Keratinocyte (primary cell): ENCODE results near the gene KDM7A. TPM values are rescaled to one million over a fixed set of nuclear protein-coding genes. Genes with fewer than 3 reads are reported as not detected.

Experiments used
- DNase-seq: peaks from one replicate; pipeline ENCODE4 v3.0.0-alpha.2; 2011; ENCODE audit warnings: low read depth, missing footprints, low spot score
- FAIRE-seq: peaks from 2 replicates; lab custom pipeline; 2011; peaks lifted over from hg19 to GRCh38; lab: Jason Lieb, UNC
- H2AFZ ChIP-seq: 2 replicates; pipeline ENCODE4 v1.6.0; 2012; ENCODE audit warnings: low read length, control low read depth, inconsistent platforms; ENCODE audit not compliant: control insufficient read depth
- H3K27ac ChIP-seq: 2 replicates; pipeline ENCODE4 v1.5.1; 2011; ENCODE audit warnings: low read length; ENCODE audit not compliant: control insufficient read depth, insufficient read depth
- H3K27me3 ChIP-seq: 3 replicates; pipeline ENCODE4 v1.6.0; 2011; ENCODE audit warnings: low read length; ENCODE audit not compliant: control insufficient read depth, insufficient read depth; ENCODE audit errors: extremely low read depth
- H3K36me3 ChIP-seq, 2 experiments: 2 replicates in 1 of 2; 3 replicates in 1 of 2; pipeline ENCODE4 v1.5.1; 2011; ENCODE audit warnings: low read length in 2 of 2, mild to moderate bottlenecking in 1 of 2; ENCODE audit not compliant: control insufficient read depth in 2 of 2, insufficient read depth in 2 of 2; ENCODE audit errors: extremely low read depth in 1 of 2
- H3K4me1 ChIP-seq: 3 replicates; pipeline ENCODE4 v1.5.1; 2011; ENCODE audit warnings: low read length; ENCODE audit not compliant: control insufficient read depth, insufficient read depth; ENCODE audit errors: extremely low read depth
- H3K4me2 ChIP-seq: 3 replicates; pipeline ENCODE4 v1.6.0; 2011; ENCODE audit warnings: low read depth, low read length; ENCODE audit not compliant: control insufficient read depth, insufficient read depth; ENCODE audit errors: extremely low read depth
- H3K4me3 ChIP-seq, 3 experiments: fragments of 200-600 bp in 1 of 3; sonication (generic) in 1 of 3; 2 replicates in 2 of 3; 3 replicates in 1 of 3; pipeline ENCODE4 v1.5.1; 2011 to 2016; ENCODE audit warnings: low read length in 3 of 3, mild to moderate bottlenecking in 3 of 3, control low read depth in 2 of 3, inconsistent platforms in 1 of 3, low read depth in 1 of 3, mixed read lengths in 1 of 3, mixed run types in 1 of 3, moderate library complexity in 1 of 3; ENCODE audit not compliant: control insufficient read depth in 2 of 3, insufficient read depth in 2 of 3; ENCODE audit errors: extremely low read depth in 1 of 3
- H3K79me2 ChIP-seq: 2 replicates; pipeline ENCODE4 v1.6.0; 2012; ENCODE audit warnings: low read length; ENCODE audit not compliant: control insufficient read depth, insufficient read depth
- H3K9ac ChIP-seq: 3 replicates; pipeline ENCODE4 v1.6.0; 2011; ENCODE audit warnings: low read length; ENCODE audit not compliant: control insufficient read depth, insufficient read depth; ENCODE audit errors: extremely low read depth
- H3K9me1 ChIP-seq: 3 replicates; pipeline ENCODE4 v1.6.0; 2011; ENCODE audit warnings: low read length; ENCODE audit not compliant: control insufficient read depth, insufficient read depth; ENCODE audit errors: extremely low read depth
- H3K9me3 ChIP-seq: 2 replicates; pipeline ENCODE4 v1.5.1; 2012; ENCODE audit warnings: low read depth, low read length; ENCODE audit not compliant: control insufficient read depth
- H4K20me1 ChIP-seq: 3 replicates; pipeline ENCODE4 v1.6.0; 2011; ENCODE audit warnings: low read length; ENCODE audit not compliant: control insufficient read depth, insufficient read depth; ENCODE audit errors: extremely low read depth
- EZH2 ChIP-seq: IDR thresholded peaks from one replicate; pipeline ENCODE4 v1.6.1; 2012; ENCODE audit warnings: inconsistent platforms, mild to moderate bottlenecking, low read length, moderate library complexity
- dilution Hi-C: fragments of 300-500 bp; cut with MboI; formaldehyde crosslinking; loops from one replicate; pipeline ENCODE4 v1.7.0; 2020; ENCODE audit warnings: low sequenced_read_pairs; ENCODE audit not compliant: extremely low pct_ligation_motif_present
- polyA plus RNA-seq, 5 experiments: library from polyadenylated mRNA; depleted of rRNA in 3 of 5; stranded (reverse) in 3 of 5; stranded (forward) in 1 of 5; unstranded in 1 of 5; fragments of >200 nt; gene quantifications; 1 replicate in 1 of 5; 2 replicates in 3 of 5; 3 replicates in 1 of 5; pipeline versions ENCODE4 v1.2.1 to v1.2.3, GENCODE V29; 2011 to 2012; ENCODE audit warnings: missing spikeins in 2 of 5, low read depth in 1 of 5, low replicate concordance in 1 of 5
- TF ChIP-seq, protein P1 (sequence below), 3 experiments: IDR thresholded peaks in 1 of 3; conservative IDR thresholded peaks in 1 of 3; optimal IDR thresholded peaks in 1 of 3; 2 replicates in 2 of 3; 3 replicates in 1 of 3; pipeline versions ENCODE3 to v1.5.1; 2011; ENCODE audit warnings: low read length in 3 of 3, mild to moderate bottlenecking in 3 of 3, moderate library complexity in 2 of 3, control low read depth in 1 of 3, inconsistent platforms in 1 of 3; ENCODE audit not compliant: insufficient read depth in 2 of 3; ENCODE audit errors: extremely low read depth in 1 of 3

The KDM7A gene
- polyA plus RNA-seq, 1 donor (not counting 4 experiments of a cell fraction or from before 2014, with no cell fraction given): 3.3 TPM

DNA sequence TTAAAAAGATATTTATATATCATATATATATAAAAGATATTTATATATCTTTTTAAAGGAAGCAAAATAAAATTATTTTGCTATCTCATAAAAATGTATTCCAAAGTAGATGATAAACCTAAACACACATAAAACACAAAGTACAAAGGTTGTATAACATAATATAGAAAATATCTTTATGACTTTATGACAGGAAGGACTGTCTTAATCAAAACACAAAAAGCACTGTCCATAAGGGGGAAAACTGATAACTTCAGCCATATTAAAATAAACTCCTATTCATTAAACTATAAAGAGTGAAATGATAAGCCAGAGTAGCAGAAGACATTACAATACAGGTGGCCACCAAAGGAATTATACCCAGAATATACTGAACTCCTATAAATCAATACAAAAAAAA, 34.8 kb downstream of the KDM7A start:
- H3K36me3 ChIP-seq: peaks cover 0 to 6% of the 10 kb centered on the region in 2 experiments
- no peaks in the 10 kb centered on the region for H3K79me2 ChIP-seq
- no peaks in the 10 kb centered on the region for H3K27me3 ChIP-seq
- no peak overlapping the region for H3K27ac ChIP-seq
- no peak overlapping the region for H3K4me3 ChIP-seq
- DNase-seq (no peak), FAIRE-seq (no peak)
- no peak overlapping the region for H2AFZ ChIP-seq
- H3K9me1 ChIP-seq: no peaks in the 10 kb centered on the region
- TF ChIP-seq, protein P1, sequence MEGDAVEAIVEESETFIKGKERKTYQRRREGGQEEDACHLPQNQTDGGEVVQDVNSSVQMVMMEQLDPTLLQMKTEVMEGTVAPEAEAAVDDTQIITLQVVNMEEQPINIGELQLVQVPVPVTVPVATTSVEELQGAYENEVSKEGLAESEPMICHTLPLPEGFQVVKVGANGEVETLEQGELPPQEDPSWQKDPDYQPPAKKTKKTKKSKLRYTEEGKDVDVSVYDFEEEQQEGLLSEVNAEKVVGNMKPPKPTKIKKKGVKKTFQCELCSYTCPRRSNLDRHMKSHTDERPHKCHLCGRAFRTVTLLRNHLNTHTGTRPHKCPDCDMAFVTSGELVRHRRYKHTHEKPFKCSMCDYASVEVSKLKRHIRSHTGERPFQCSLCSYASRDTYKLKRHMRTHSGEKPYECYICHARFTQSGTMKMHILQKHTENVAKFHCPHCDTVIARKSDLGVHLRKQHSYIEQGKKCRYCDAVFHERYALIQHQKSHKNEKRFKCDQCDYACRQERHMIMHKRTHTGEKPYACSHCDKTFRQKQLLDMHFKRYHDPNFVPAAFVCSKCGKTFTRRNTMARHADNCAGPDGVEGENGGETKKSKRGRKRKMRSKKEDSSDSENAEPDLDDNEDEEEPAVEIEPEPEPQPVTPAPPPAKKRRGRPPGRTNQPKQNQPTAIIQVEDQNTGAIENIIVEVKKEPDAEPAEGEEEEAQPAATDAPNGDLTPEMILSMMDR (optimal IDR thresholded peaks at IDR 0.05 in 1 of 3, IDR thresholded peaks at IDR 0.05 in 1 of 3, conservative IDR thresholded peaks at IDR 0.05 in 1 of 3; ENCODE audit: extremely low read depth in 1 of 3, insufficient read depth in 2 of 3, low read length in 3 of 3): no peak
- no peak for TF ChIP-seq EZH2
- no peak overlapping the region for H3K4me2 ChIP-seq
- no peaks in the 10 kb centered on the region for H3K4me1 ChIP-seq
- H3K9me3 ChIP-seq: peaks cover 4% of the 10 kb centered on the region
- H3K9ac ChIP-seq: no peak overlapping the region
- no peaks in the 10 kb centered on the region for H4K20me1 ChIP-seq
- dilution Hi-C loops: no loop called here

DNA sequence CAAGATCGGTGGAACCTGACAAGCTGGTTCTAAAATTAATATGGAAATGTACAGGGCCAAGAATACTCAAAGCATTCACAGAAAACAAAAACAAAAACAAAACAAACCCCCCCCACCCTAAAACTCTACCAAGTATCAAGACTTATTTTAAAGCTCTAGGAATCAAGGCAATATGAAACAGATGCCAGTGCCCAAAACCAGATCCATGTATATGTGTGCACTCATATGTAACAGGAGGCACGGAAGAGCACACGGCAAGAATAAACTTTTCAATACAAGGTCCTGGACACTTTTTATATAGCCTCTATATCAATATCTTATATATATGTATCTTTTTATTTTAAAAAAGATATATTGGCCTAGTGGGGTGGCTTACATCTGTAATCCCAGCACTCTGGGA, 35.5 kb downstream of the KDM7A start:
- H3K79me2 ChIP-seq: no peaks in the 10 kb centered on the region
- no peak for TF ChIP-seq EZH2
- TF ChIP-seq, protein P1 (optimal IDR thresholded peaks at IDR 0.05 in 1 of 3, IDR thresholded peaks at IDR 0.05 in 1 of 3, conservative IDR thresholded peaks at IDR 0.05 in 1 of 3; ENCODE audit: extremely low read depth in 1 of 3, insufficient read depth in 2 of 3, low read length in 3 of 3): no peak
- DNase-seq (no peak), FAIRE-seq (no peak)
- H2AFZ ChIP-seq: no peak overlapping the region
- H3K9me1 ChIP-seq: no peaks in the 10 kb centered on the region
- H3K4me3 ChIP-seq: no peak overlapping the region
- H3K9ac ChIP-seq: no peak overlapping the region
- no peaks in the 10 kb centered on the region for H4K20me1 ChIP-seq
- dilution Hi-C loops: no loop called here
- H3K27ac ChIP-seq: no peak overlapping the region
- peaks cover 0 to 6% of the 10 kb centered on the region in 2 experiments for H3K36me3 ChIP-seq
- no peak overlapping the region for H3K4me2 ChIP-seq
- peaks cover 4% of the 10 kb centered on the region for H3K9me3 ChIP-seq
- H3K4me1 ChIP-seq: no peaks in the 10 kb centered on the region
- no peaks in the 10 kb centered on the region for H3K27me3 ChIP-seq
